ENCODE data around the gene DUSP23.

Gene DUSP23

DNA sequence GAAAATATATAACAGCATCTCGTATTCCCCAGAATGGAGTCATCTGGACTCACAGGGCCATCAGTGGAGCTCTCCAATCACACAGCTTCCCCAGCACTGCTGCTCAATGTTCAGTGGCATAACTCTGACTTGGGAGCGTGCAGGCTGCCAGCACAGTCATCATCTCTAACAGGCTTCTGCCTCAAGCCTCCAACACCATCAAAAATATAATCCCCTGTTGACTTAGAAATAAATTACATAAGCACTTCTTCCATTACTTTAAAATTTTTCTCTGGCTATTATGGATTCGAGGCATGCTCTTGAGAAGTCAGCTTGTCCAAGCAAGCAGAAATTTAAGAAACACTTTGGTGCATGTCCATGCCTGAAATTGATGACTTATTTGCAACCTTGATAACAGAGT, 6.2 kb downstream of the DUSP23 start:
- no peak for DNase-seq

DNA sequence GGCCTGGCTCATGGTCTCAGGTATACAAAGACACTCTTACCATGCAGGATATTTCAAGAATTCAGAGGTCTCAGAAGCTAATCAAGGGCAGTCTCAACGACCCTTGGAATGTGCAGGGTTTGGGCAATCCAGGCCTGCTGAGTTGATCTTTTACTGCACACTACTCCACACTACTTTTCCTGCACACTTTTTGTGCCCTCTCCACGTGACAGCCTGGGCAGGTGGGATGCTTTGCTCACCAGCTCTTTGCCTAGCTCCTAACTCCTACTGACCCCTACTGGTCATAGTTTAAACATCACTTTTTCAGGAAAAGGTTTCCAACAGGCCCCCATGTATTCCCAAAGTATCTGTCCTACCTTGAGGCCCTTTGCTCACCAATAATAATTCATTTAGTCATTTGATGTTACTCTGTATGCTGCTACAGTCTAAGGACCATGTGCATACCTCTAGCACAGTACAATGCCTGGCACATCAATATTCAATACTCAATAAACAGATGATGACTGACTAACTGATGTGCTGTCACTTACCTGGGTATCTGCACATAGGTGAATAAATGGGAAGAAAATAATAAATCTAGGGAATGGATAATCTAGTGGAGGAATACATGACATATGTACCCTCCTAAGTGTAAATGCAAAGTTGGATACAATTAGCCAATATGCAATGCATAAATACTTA, 9.6 kb downstream of the DUSP23 start:
- no peak for DNase-seq

DNA sequence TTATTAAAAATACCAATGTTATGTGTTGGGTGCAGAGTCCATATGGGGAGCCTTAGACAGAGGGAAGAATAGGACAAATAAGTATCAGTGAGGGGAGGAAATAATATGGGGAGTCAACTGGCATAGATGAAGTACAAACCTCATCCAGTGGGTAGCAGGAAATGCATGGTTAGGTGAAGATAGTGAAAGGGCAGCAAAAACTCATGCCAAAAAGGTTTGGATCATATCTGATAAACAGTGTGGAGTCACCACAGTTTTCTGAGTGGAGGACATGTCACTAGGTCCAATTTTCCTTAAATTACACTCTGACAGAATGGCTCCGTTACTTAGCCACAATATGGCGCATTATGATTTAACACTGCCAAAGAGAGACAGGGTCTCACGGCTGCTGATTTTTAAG, 10.3 kb downstream of the DUSP23 start:
- DNase-seq, result no peak

DNA sequence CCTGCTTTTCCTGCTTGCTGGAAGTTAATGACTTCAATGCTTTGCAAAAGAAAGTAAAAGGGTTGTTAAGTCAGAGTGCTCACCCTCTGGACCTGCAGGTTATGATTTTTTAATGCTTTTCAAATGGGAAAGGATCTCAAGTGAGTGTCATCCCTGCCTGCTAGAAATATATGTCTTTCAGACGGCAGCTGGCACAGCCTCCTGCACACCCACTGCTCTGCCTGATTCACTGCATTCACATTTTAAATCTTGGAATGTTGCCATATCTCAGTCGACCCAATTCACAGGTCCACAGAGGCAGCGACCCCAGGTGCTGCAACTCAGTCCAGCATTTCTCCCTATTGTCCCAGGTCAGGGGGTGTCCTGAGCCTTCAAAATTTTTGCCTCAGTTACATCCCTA, 10.7 kb downstream of the DUSP23 start:
- no peak for DNase-seq

DNA sequence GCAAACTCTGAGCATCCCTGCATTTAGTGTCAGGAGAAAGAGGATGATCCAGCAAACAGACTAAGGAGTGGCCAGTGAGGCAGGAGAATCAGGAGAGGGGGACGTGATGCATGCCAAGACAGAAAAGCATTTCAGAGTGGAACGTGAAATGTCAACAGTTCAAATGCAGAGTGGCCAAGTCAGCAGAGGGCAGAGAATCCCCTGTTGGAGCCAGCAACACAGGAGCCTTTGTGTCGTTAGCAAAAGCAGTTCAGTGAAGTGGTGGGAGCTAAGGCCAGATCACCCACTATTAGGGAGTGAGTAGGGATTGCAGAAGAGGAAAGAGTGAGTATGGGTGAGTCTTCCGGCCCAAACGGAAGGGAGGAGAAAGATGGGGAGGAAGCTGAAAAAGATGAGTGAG, 14.8 kb downstream of the DUSP23 start:
- DNase-seq, result no peak

DNA sequence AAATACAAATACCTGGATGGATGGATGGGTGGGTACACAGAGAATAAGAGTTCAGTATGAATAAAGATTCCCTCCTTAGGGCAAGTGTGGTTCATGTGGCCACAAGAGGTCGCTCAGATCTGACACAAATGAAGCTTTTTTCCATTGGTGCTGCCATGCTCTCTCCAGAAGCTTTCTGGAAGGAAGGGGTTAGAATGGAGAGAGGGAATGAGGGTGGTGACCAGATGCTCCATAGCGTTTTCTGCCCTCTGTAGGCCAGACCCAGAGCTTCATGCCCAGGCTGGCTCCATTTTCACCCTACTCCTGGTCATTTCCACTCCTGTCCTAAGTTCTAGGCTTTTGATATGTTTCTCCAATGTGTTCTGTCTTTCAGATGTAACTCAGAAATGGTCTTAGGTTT, 18.1 kb downstream of the DUSP23 start:
- DNase-seq, result peak; percentile 62

DNA sequence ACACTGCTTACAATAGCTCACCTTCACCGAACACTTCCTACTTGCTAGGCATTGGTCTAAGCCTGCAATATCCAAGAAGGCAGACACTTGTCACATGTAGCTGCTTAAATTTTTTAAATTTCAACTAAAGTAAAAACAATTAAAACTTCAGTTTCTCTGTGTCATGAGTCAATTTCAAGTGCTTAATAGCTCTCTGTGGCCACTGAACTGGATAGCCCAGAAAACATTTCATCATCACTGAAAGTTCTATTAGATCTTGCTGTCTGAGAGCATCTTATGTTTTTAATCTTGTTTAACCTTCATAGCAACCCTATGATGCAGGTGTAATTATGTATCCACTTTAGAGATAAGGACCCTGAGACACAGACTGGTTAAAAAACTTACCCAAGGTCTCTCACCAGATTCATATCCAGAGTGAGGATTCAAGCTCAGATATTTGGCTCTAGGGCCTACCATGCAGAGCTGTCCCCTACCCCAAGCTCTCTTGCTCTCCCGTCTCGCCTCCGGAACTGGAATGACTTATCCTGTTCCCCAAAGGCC, 18.8 kb downstream of the DUSP23 start:
- no peak for DNase-seq

DNA sequence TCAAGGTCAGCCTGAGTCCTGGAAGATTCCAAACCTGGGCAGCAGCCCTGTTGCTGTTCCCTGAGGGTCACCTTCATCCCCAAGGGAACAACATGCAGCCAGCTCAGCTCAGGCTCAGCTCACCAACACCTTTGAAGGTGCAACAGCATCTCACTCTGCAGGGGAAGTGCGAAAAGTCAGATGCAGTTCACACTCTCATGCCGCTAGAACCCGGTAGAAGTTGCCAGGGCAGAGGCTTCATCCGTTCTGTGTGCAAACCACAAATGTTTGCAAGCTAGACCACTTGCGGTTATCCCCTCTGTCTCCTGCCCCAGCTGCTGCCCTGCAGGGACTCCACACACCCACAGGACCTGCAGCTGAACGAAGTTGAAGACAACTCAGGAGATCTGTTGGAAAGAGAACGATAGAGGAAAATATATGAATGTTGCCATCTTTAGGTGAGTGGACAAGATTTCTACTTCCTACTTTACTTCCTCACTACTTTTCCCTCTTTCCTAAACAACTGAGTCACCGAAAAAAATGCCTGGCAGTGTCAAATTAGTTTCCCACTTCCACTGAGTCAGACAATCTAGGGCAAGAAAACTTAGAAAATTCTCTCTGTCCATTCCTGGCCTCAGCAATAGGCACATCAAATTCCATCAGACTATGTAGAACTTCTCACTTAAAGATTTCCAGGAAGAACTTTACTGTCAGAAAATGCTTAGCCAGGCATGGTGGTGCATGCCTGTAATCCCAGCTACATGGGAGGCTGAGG, 19.6 kb downstream of the DUSP23 start:
- peak; percentile 77 for DNase-seq

DNA sequence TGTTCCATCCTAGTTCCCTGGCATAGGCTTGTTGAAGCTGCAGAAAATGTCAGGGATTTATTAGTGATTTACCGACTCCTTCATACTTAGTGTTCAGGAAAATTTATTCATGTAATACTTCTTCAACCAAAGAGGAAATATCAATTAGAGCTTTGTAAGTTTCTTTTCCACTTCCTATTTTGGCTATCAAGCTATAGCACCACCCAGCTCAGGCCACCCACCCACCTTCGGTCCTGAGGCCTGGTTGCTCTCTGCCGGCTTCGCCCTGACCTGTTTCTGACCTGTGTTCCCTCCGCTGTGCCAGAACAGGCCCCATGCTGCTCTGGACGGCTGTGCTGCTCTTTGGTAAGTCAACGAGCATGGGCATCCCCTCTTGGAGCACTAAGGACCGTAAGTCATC, 21.3 kb downstream of the DUSP23 start, which contains the start of gene FCRL6:
Gene FCRL6, plus strand, starts transcription at position 250 of the 400 bp plus-strand sequence. Its CDS starts 65 bp downstream, at position 315.
- peak; percentile 12 for DNase-seq

DNA sequence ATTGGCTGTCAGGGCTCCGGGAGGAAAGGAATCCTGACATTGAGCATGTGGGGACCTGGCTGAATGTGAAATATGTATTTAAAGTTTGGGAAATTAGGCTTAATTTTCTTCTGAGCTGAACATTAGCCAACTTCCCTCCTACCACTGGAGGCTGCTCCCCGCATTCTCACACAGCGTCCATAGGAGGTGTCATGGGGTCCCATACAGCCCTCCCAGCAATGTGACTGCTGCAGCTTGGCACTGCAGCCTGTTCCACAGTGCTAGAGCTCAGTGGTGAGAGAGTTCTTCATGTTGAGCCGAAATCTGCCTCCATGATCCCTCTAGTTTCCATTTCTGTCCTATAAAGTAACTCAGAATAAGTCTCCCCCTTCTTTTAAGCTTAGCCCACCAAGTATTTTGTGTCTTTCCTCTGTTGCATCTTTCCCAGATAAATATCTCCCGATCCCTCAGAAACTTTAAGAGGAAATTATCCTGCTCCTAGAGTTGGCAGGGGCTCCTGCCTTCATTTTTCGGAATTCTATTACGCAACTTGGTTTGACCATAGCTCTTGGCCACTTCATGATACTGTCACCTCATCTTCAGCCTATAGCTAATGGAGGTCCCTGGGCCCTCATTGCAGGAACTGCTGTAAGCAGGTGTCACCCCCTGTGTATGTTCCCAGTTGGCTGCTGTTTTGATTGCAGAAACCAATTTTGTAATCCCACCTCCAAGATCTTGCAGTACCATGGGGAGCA, 23.4 kb downstream of the DUSP23 start:
- no peak for DNase-seq

DNA sequence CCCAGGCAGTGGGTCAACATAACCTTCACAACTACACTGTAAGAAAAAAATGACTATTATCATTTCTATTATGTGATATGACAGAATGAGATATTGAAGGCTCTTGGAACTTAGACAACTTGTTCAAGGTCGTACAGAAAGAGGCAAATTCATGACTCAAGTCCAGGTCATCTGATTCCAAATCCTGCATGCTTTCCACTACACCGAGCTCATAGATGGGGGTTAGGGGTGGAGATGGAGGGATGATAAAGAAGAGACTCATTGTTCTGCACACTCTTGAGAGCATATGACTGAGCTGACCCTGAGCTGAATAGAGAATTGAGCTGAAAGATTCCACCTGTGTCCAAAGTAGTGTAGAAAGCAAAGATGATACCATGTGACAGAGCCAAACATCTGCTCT, 24.2 kb downstream of the DUSP23 start:
- DNase-seq, result no peak

DNA sequence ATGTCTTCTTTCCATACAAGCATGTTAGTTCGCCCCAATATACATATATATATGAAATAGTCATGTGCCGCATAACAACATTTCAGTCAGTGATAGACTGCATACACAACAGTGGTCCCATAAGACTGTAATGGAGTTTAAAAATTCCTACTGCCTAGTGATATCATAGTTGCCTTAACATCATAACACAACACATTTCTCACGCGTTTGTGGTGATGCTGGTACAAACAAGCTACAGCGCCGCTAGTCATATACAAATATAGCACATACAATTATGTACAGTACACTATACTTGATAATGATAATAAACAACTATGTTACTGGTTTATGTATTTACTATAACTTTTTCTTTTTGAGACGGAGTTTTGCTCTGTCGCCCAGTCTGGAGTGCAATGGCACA, 35.2 kb downstream of the DUSP23 start:
- no peak for DNase-seq

DNA sequence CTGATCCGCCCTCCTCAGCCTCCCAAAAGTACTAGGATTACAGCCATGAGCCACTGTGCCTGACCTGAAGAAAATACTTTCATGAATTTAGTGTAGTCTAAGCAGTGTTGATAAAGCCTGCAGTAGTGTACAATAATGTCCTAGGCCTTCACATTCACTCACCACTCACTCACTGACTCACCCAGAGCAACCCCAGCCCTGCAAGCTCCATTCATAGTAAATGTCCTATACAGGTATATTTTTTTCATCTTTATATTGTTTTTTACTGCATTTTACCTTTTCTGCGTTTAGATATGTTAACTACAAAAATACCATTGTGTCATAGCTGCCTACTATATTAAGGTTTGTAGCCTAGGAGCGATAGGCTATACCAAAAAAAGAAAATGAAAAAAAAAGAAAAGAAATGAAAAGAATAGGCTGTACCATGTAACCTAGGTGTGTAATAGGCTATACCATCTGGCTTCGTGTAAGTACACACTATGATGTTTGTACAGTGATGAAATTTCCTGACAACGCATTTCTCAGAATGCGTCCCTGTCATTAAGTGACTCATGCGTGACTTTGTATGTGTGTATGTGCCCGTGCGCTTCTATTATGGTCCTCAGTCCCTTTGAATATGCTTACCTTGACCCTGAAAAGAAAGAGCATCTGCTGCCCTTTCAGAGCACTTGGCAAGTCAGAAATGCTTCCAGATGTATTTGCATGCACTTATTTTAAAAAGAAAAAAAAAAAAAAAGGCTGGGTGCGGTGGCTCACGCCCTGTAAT, 36.7 kb downstream of the DUSP23 start:
- DNase-seq, result peak; percentile 39

DNA sequence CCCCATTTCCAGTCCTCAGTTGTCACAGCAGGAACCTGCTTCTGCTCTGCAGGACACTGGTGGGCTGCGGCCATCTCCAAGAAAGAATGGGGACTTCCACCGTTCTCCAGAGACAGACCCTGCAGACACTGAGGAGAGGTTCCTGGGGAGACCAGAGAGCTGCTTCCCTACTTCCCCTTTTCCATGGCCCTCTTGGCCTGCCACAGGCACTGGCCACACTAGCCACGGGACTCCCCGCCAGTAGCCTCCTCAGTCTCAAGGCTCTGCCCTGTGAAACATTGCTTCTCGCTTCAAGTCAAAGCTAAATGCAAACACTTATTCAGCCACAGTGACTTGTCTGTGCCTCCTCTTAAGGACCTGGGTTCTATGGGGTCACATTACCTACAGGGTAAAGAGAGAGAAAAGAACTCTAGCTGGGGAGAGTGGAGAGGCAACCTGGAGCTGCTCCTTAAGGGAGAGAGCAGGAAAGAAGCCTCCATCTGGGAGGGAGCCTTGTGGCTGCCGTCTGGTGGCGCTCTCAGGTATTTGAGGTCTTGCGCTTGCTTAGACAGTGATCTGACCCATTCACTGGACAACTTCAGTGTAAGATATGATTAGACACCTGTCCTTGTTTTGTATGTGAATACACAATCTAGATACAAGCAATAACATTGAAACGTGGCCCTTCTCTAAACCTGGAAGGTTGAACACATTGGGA, 40.6 kb downstream of the DUSP23 start:
- peak; percentile 39 for DNase-seq

DNA sequence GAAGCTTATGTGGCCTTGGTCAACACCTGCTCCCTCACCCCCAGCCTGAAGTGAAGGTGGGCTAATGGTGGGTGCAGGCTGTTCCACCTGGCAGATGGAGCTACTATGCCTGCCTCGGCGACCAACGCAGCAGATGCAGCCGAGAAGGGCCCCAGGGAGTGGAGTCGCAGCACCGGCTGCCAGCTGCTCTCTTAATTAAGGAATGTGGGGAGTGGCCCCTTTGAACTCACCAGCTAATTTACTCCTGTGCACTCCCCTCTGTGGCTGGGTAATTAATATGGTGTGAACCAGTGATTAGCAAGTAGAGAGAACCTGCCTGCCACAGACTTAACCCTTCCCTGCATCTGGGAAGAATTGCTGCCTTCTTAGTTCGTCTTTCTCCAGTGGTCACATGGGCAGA, 42.6 kb downstream of the DUSP23 start:
- no peak for DNase-seq

DNA sequence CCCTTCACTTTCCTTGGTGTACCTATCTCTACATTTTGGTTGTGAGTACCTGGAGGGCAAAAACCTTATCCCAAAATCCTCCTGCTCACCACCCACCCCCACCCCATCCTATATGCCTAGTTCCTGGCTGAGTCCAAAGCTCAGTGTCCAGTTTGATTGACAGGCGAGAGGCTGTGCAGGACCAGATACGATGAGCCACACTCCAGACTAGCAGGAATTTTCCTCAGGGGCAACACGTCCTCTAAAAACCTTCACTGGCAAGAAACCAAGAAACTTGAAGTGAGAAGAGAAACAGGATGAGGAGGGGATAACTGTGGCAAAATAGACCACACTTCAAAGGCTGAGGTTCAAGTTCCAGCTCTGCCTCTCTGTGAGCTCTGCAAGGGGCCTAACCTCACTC, 44.8 kb downstream of the DUSP23 start:
- peak; percentile 7 for DNase-seq

DNA sequence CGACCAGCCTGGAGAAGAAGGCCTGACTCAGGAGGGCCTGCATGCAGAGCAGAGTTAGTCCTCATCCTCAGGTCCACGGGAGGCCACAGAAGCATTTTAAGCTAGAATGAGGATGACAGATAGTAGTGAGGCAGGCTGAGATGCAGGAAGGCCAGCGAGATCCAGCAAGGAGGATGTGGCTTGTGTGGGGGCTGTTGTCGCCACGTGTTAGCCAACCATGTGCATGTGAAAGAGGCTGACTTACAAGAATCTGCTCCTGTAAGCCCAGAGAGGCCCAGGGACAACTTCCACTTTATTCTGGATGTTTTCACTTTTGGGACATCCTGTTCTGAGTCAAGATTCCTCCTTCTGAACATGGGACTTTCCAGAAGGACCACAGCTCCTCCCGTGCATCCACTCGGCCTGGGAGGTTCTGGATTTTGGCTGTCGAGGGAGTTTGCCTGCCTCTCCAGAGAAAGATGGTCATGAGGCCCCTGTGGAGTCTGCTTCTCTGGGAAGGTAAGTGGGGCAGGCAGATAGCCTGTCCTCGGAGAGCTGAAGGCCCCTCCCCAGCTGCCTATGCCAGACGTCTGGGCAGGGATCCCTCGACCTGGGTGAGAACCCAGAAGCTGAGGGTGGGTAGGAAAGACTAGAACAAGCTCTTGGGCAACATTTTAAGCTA, 45.8 kb downstream of the DUSP23 start, which contains the start of gene SLAMF8:
Gene SLAMF8, plus strand, starts transcription at position 433 of the 661 bp plus-strand sequence. Its CDS starts 26 bp downstream, at position 459.
- DNase-seq, result peak; percentile 85

DNA sequence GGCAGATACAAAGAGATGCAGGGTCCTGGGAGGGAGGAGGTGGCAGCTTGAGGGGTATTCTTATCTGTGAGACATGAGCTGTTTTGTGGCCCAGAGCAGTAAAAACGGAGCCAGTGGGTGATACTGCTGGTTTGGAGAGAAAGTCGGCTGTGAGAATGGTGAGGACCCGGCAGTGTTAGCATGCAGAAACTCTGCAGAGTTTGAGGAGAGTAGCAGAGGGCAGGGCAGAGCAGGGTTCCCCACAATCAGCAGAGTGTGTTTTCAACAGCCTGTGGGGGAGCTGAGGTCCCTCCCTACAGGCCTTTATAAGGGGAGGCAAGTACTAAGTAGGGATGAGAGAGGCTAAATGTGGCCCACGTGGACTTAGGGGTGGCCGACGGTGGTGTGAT, 46.3 kb downstream of the DUSP23 start:
- DNase-seq, result no peak

DNA sequence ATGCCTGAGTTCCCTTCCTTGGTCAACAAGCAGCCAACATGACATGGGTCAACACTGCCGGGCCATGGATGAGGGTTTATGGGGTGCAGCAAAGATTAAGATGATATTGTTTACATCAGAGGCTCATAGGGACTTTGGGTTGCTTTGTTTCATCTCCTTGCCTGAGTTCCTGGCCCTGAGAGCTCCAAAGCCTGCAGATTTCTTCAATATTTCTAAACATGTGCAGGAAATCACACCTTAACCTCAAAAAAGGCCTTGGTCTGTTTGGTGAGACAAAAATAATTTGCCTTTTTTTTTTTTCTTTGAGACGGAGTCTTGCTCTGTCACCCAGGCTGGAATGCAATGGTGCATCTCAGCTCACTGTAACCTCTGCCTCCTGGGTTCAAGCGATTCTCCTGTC, 46.8 kb downstream of the DUSP23 start:
- DNase-seq, result no peak

DNA sequence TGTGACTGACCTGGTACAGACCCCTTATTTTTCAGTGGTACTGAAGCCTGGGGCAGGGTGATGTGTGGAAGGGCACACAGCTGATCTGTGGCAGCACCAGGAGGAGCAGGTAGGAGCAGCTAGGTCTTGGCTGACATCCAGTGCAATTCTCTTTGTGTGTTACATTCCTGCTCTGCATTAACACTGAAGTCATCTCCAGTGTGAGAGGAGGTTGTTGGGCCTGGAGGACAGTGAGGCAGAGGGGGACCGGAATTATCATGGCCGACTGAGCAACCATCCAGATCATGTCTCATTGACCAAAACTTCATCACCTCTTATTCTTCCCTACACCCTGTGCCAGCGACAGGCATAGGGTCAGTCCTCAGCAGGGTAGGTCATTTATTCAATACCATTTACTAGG, 47.4 kb downstream of the DUSP23 start:
- DNase-seq, result no peak

DNA sequence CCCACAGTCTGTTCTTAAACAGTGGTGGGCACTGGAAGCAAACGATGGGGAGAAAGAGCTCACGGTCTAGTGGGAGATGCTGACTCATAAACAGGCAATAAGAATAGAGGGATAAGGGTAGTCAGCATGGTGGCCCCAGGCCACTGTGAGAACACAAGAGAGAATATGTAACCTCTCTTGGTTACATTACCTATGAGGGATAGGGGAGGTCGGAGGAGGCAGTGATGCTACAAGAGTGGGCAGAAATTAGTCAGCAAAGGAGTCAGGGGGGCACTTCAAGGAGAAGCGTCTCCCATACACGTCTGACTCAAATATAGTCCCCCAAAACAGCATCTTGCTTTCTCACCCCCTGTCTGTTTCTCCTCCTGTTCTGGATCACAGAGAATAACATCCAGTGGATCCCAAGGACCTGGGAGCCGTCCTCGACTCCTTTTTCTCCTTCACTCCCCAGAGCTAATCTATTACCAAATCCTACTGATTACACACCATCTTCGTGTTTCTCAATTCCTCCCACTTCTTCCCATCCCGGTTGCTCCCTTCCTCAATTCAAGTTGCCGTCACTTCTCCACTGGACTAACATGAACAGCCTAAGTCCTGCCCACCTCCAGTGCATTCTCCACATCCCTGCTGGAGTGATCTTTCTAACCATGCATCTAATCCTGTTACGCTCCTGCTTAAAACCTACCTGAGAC, 48.0 kb downstream of the DUSP23 start:
- DNase-seq, result peak; percentile 74
